ENCODE results near the gene ACP6.

DNA sequence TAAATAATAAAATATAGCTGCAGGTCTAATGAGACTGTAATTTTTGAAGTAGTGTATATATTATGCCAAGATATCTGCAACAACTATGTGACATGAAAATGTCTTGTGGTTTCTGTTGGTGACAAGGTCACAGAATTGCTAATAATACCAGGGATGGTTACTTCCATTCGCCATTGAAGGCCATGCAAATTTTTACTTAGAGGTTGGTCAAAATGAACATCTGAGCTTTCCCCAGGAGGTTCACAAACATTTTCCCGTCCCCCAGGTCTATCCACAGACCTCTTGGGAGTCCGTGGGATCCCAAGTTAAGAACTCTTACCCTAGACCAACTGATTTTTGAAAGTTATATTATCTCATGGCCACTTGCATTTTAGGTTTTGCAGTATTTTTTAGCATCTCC, 66.3 kb downstream of the ACP6 start:
- TF ChIP-seq GATA2 (IDR thresholded peaks at IDR 0.05; ENCODE audit: low read depth, low read length) (no peak), GATA3 (IDR thresholded peaks at IDR 0.05; ENCODE audit: low read depth, low read length) (no peak)
